DOHH2 (cell line): ENCODE data around the gene PDE4D.

Experiments used
- H3F3A ChIP-seq: fragments of 200-600 bp; sonication (generic), shearing (Covaris generic); 2 replicates; pipeline ENCODE4 v1.6.0; 2016; ENCODE audit warnings: antibody characterized with exemption, mild to moderate bottlenecking; ENCODE audit not compliant: control insufficient read depth, insufficient read depth
- H3K27ac ChIP-seq: fragments of 200-600 bp; sonication (generic); 2 replicates; pipeline ENCODE4 v1.5.1; 2014; ENCODE audit warnings: low read depth, mild to moderate bottlenecking, low read length, moderate library complexity
- H3K27me3 ChIP-seq: fragments of 200-600 bp; sonication (generic); 2 replicates; pipeline ENCODE4 v1.6.1; 2014; ENCODE audit warnings: mild to moderate bottlenecking, low read length, mixed read lengths; ENCODE audit not compliant: control insufficient read depth
- H3K36me3 ChIP-seq: fragments of 200-600 bp; sonication (generic); 2 replicates; pipeline ENCODE4 v1.6.1; 2014; ENCODE audit warnings: mild to moderate bottlenecking, low read length, moderate library complexity, mixed read lengths; ENCODE audit not compliant: control insufficient read depth
- H3K4me1 ChIP-seq: fragments of 200-600 bp; sonication (generic); 2 replicates; pipeline ENCODE4 v1.6.1; 2014; ENCODE audit warnings: mild to moderate bottlenecking, low read length, mixed read lengths; ENCODE audit not compliant: control insufficient read depth
- H3K4me2 ChIP-seq: fragments of 200-600 bp; sonication (generic); 2 replicates; pipeline ENCODE4 v1.6.0; 2014; ENCODE audit warnings: mild to moderate bottlenecking, low read length, moderate library complexity
- H3K4me3 ChIP-seq: fragments of 200-600 bp; sonication (generic); 2 replicates; pipeline ENCODE4 v1.5.1; 2014; ENCODE audit warnings: mild to moderate bottlenecking, low read length, mixed read lengths
- H3K79me2 ChIP-seq: fragments of 200-600 bp; sonication (generic); 2 replicates; pipeline ENCODE4 v1.6.1; 2014; ENCODE audit warnings: mild to moderate bottlenecking, low read length, mixed read lengths; ENCODE audit not compliant: control insufficient read depth
- H3K9me2 ChIP-seq: fragments of 200-600 bp; sonication (generic); replicated peaks from 2 replicates; pipeline ENCODE4 v1.6.1; 2014; ENCODE audit warnings: mild to moderate bottlenecking, low read length, mixed read lengths; ENCODE audit not compliant: control insufficient read depth
- H3K9me3 ChIP-seq: fragments of 200-600 bp; sonication (generic); 2 replicates; pipeline ENCODE4 v1.6.1; 2014; ENCODE audit warnings: antibody characterized with exemption, low read length, mixed read lengths; ENCODE audit not compliant: control insufficient read depth, insufficient read depth
- H4K20me1 ChIP-seq: fragments of 200-600 bp; sonication (generic); 2 replicates; pipeline ENCODE4 v1.6.0; 2014; ENCODE audit warnings: low read depth, mild to moderate bottlenecking, antibody characterized with exemption, low read length, moderate library complexity; ENCODE audit not compliant: control insufficient read depth, insufficient read depth
- EZH2phosphoT487 ChIP-seq: fragments of 200-600 bp; sonication (generic); IDR thresholded peaks from 2 replicates; pipeline ENCODE4 v1.6.1; 2017; ENCODE audit warnings: borderline replicate concordance, mild to moderate bottlenecking, antibody characterized with exemption, low read length, moderate library complexity, mixed read lengths
- TF ChIP-seq, protein P1 (sequence below): fragments of 200-600 bp; sonication (generic); IDR thresholded peaks from one replicate; pipeline ENCODE4 v1.5.1; 2014; ENCODE audit warnings: antibody characterized with exemption, mild to moderate bottlenecking, low read depth, low read length; ENCODE audit not compliant: poor library complexity, severe bottlenecking

PDE4D gene

DNA sequence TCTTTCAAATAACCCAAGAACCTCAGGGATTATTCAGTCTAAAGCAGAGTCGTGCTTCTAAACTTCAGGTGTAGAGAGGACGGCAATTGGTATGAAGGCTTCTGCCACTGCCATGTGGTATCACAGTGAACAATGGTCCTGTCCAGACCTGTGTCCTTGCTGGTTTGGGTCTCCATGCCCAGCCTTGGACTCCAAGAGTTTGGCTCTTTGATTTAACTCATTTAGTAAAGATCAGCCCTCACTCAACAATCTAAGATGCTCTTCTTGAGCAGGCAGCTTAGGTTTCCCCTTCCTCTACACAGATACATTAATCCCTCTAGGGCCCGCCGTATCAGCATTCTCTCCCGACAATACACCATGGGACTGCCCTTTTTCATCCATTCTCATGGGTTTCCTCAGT, 792.7 kb downstream of the PDE4D start:
- no peaks in the 10 kb centered on the region for H3K9me3 ChIP-seq
- H3K4me1 ChIP-seq: no peaks in the 10 kb centered on the region
- H3K4me2 ChIP-seq: no peak overlapping the region
- no peaks in the 10 kb centered on the region for H3F3A ChIP-seq
- H3K4me3 ChIP-seq: no peak overlapping the region
- no peaks in the 10 kb centered on the region for H4K20me1 ChIP-seq
- no peak overlapping the region for H3K27ac ChIP-seq
- TF ChIP-seq, protein P1, sequence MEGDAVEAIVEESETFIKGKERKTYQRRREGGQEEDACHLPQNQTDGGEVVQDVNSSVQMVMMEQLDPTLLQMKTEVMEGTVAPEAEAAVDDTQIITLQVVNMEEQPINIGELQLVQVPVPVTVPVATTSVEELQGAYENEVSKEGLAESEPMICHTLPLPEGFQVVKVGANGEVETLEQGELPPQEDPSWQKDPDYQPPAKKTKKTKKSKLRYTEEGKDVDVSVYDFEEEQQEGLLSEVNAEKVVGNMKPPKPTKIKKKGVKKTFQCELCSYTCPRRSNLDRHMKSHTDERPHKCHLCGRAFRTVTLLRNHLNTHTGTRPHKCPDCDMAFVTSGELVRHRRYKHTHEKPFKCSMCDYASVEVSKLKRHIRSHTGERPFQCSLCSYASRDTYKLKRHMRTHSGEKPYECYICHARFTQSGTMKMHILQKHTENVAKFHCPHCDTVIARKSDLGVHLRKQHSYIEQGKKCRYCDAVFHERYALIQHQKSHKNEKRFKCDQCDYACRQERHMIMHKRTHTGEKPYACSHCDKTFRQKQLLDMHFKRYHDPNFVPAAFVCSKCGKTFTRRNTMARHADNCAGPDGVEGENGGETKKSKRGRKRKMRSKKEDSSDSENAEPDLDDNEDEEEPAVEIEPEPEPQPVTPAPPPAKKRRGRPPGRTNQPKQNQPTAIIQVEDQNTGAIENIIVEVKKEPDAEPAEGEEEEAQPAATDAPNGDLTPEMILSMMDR: no peak
- no peak for TF ChIP-seq EZH2phosphoT487
- H3K27me3 ChIP-seq: no peaks in the 10 kb centered on the region
- no peaks in the 10 kb centered on the region for H3K79me2 ChIP-seq
- no peaks in the 10 kb centered on the region for H3K9me2 ChIP-seq
- no peaks in the 10 kb centered on the region for H3K36me3 ChIP-seq

DNA sequence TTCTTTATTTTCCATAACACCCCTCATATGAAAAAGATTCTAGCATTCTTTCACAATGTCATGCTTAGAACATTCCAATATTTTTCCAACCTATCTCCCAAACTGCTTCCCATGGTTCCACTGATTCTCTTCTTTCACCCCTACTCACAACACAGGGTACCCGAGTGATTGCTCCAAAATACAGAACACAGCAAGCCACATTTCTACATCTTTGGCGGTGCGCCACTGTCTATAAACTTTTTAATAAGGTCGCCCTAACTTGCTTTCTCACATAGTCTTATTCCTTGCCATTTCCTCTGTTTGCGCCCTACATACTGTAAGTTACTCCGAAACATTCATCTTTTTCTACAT, 793.6 kb downstream of the PDE4D start:
- Histone ChIP-seq H3K79me2 (no peaks in the 10 kb centered on the region), H3K27me3 (no peaks in the 10 kb centered on the region), H3K27ac (no peak overlapping the region), H3K9me2 (no peaks in the 10 kb centered on the region), H3K4me3 (no peak overlapping the region), H3K36me3 (no peaks in the 10 kb centered on the region), H3K4me1 (no peaks in the 10 kb centered on the region), H3K4me2 (no peak overlapping the region), H4K20me1 (no peaks in the 10 kb centered on the region), H3F3A (no peaks in the 10 kb centered on the region), H3K9me3 (no peaks in the 10 kb centered on the region)
- TF ChIP-seq, protein P1: no peak
- no peak for TF ChIP-seq EZH2phosphoT487

DNA sequence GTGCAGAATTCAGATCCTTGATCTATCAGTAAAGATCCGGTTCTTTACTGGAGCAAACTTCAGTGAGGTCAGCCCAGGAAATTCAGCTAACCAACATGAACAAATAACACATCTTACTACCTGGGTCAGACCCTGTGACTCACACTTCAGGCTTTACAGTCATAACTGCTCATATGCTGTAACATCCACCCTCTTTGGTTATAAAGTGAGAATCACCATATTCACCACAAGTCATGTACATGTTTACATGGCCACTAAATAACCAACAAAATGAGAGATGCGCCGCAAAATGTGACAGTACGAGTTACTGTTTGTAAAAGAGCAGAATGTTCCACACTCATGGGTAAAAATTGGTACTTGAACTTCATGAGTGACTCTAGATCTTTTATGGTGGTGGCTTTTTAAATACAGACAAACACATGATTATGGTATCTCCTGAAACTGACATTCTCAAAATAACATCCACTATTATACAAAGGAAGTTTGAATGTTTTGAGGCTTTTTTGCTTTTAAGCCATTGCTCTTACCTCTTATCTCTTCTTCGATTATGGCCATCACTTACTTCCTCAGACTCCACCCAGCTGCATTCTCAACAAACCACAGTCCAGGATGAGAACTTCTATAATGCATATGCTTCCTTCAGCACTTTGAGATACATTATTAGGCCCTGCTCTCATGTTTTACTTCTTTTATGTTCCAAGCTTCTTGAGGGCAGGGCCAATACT, 794.1 kb downstream of the PDE4D start:
- H3K4me2 ChIP-seq: no peak overlapping the region
- H4K20me1 ChIP-seq: no peaks in the 10 kb centered on the region
- no peaks in the 10 kb centered on the region for H3K36me3 ChIP-seq
- no peak overlapping the region for H3K4me3 ChIP-seq
- H3K9me3 ChIP-seq: no peaks in the 10 kb centered on the region
- no peak overlapping the region for H3K27ac ChIP-seq
- H3K4me1 ChIP-seq: no peaks in the 10 kb centered on the region
- H3F3A ChIP-seq: no peaks in the 10 kb centered on the region
- no peaks in the 10 kb centered on the region for H3K79me2 ChIP-seq
- no peaks in the 10 kb centered on the region for H3K27me3 ChIP-seq
- no peak for TF ChIP-seq EZH2phosphoT487
- TF ChIP-seq, protein P1: no peak
- H3K9me2 ChIP-seq: no peaks in the 10 kb centered on the region
